K562 (cell line): ENCODE results near the gene DGCR8. TPM values are rescaled to one million over a fixed set of nuclear protein-coding genes. Genes with fewer than 3 reads are reported as not detected.

ENCODE experiments used
- GTF2F1 ChIP-seq: IDR thresholded peaks from 2 replicates; pipeline ENCODE4 v1.6.1; 2011; ENCODE audit warnings: low read depth, low read length, improper control_type of control experiment
- POLR2A ChIP-seq: fragments of 450-650 bp; conservative IDR thresholded peaks from 2 replicates; pipeline ENCODE4 v1.6.1; 2016
- POLR2B ChIP-seq: fragments of 450-650 bp; IDR thresholded peaks from 2 replicates; pipeline ENCODE4 v1.6.1; 2018; ENCODE audit warnings: low read depth; ENCODE audit not compliant: partially characterized antibody
- STAT5A ChIP-seq: IDR thresholded peaks from 2 replicates; pipeline ENCODE4 v1.6.1; 2012; ENCODE audit warnings: low read length, inconsistent platforms, borderline replicate concordance
- THAP12 ChIP-seq: fragments of 250-450 bp; sonication (Bioruptor Pico); IDR thresholded peaks from 2 replicates; pipeline ENCODE4 v1.9.0; 2021; ENCODE audit warnings: mild to moderate bottlenecking, inconsistent platforms
- TSC22D4 ChIP-seq: fragments of 450-650 bp; IDR thresholded peaks from 2 replicates; pipeline ENCODE4 v1.6.1; 2016; ENCODE audit warnings: missing genetic modification characterization, missing biosample characterization, control low read depth
- ZC3H11A ChIP-seq: IDR thresholded peaks from 2 replicates; pipeline ENCODE4 v1.6.1; 2012; ENCODE audit warnings: low read depth, low read length, improper control_type of control experiment
- ZNF124 ChIP-seq: sonication (generic); formaldehyde crosslinking; IDR thresholded peaks from 2 replicates; pipeline ENCODE4 v1.8.1; 2022; ENCODE audit warnings: missing genetic modification reagents
- polyA plus RNA-seq, 8 experiments: library from polyadenylated mRNA; depleted of rRNA in 4 of 8; stranded (reverse) in 5 of 8; unstranded in 3 of 8; fragments of >200 nt; fragmentation: Nextera tagmentation in 2 of 8; fragmentation: Illumina TruSeq in 1 of 8; extraction: Ambion mirVana in 2 of 8; extraction: Trizol in 1 of 8; gene quantifications; 2 replicates each; pipeline versions ENCODE4 v1.2.1 to v1.2.3, GENCODE V29; 2011 to 2014; ENCODE audit warnings: inconsistent platforms in 1 of 8, missing spikeins in 1 of 8
- total RNA-seq, 7 experiments: library from RNA; depleted of rRNA in 6 of 7; stranded (reverse); fragments of >200 nt in 6 of 7; fragmentation: Illumina TruSeq in 2 of 7; extraction: Trizol in 2 of 7; gene quantifications; 2 replicates each; pipeline versions ENCODE4 v1.2.1 to v1.2.3, GENCODE V29; 2011 to 2021; ENCODE audit warnings: low replicate concordance in 1 of 7

The DGCR8 gene
- total and polyA plus RNA-seq, 9 of the 15 experiments (the other 6 are each of a cell fraction or from before 2014, with no cell fraction given): 5.9 to 144 (median 80.1) TPM

GRCh38 chr22:20124083-20124787, 44.2 kb downstream of the DGCR8 start (continued):
- peak; percentile 61; the same call in 1 of the 2 replicates for TF ChIP-seq THAP12 (CRISPR knock-in tag)
- peak; percentile 62 for TF ChIP-seq POLR2A
- TF ChIP-seq ZC3H11A: peak; percentile 72; the same call in 1 of the 2 replicates
- TF ChIP-seq STAT5A: peak; percentile 13; the same call in 1 of the 2 replicates
- 0 out of 2 replicates have a peak, but pooled peaks have one; percentile 68 for TF ChIP-seq GTF2F1
- 0 out of 2 replicates have a peak, but pooled peaks have one; percentile 31 for TF ChIP-seq TSC22D4 (tag)
- TF ChIP-seq POLR2B: peak; percentile 12
- no peak for TF ChIP-seq ZNF124 (CRISPR knock-in tag)
